ENCODE data around the gene FOXS1. TPM values are rescaled to one million over a fixed set of nuclear protein-coding genes. Genes with fewer than 3 reads are reported as not detected.

Gene FOXS1
- total RNA-seq, 1 experiment from 2014 or later, result 6.3 TPM

DNA sequence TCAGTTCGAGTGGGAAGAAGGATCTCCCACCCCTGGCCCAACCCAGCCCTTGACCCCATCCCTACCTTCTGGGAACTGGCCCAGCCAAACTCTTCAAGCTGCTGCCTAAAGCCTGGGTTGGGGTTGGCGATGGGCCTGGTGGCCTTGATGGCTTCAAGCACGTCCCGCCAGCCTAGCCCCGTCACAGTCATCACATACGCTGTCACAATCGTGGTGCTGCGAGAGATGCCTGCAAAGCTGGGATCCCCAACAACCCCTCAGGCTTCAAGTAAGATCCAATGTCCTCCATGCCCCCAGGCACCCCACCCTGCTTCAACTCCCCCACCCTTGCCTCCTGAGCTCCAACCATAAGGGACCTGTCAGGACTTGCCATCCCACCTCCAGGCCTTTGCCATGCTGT lies 17.1 kb upstream of the FOXS1 start:
- H3K27ac ChIP-seq (ENCODE audit: low read length), result no peak overlapping the region
- no peak for TF ChIP-seq SIN3A (IDR thresholded peaks at IDR 0.05; ENCODE audit: borderline replicate concordance, insufficient read depth, low read depth, low read length)
- no peak for TF ChIP-seq TCF7L2 (IDR thresholded peaks at IDR 0.05; ENCODE audit: low read depth, low read length)
- TF ChIP-seq, protein P1, sequence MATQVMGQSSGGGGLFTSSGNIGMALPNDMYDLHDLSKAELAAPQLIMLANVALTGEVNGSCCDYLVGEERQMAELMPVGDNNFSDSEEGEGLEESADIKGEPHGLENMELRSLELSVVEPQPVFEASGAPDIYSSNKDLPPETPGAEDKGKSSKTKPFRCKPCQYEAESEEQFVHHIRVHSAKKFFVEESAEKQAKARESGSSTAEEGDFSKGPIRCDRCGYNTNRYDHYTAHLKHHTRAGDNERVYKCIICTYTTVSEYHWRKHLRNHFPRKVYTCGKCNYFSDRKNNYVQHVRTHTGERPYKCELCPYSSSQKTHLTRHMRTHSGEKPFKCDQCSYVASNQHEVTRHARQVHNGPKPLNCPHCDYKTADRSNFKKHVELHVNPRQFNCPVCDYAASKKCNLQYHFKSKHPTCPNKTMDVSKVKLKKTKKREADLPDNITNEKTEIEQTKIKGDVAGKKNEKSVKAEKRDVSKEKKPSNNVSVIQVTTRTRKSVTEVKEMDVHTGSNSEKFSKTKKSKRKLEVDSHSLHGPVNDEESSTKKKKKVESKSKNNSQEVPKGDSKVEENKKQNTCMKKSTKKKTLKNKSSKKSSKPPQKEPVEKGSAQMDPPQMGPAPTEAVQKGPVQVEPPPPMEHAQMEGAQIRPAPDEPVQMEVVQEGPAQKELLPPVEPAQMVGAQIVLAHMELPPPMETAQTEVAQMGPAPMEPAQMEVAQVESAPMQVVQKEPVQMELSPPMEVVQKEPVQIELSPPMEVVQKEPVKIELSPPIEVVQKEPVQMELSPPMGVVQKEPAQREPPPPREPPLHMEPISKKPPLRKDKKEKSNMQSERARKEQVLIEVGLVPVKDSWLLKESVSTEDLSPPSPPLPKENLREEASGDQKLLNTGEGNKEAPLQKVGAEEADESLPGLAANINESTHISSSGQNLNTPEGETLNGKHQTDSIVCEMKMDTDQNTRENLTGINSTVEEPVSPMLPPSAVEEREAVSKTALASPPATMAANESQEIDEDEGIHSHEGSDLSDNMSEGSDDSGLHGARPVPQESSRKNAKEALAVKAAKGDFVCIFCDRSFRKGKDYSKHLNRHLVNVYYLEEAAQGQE (IDR thresholded peaks at IDR 0.05; ENCODE audit: insufficient read depth in 1 of 2, low read depth in 2 of 2, low read length in 1 of 2), result no peak
- no peak for TF ChIP-seq POLR2AphosphoS5 (IDR thresholded peaks at IDR 0.05; ENCODE audit: low read depth, low read length)
- TF ChIP-seq, protein P2, sequence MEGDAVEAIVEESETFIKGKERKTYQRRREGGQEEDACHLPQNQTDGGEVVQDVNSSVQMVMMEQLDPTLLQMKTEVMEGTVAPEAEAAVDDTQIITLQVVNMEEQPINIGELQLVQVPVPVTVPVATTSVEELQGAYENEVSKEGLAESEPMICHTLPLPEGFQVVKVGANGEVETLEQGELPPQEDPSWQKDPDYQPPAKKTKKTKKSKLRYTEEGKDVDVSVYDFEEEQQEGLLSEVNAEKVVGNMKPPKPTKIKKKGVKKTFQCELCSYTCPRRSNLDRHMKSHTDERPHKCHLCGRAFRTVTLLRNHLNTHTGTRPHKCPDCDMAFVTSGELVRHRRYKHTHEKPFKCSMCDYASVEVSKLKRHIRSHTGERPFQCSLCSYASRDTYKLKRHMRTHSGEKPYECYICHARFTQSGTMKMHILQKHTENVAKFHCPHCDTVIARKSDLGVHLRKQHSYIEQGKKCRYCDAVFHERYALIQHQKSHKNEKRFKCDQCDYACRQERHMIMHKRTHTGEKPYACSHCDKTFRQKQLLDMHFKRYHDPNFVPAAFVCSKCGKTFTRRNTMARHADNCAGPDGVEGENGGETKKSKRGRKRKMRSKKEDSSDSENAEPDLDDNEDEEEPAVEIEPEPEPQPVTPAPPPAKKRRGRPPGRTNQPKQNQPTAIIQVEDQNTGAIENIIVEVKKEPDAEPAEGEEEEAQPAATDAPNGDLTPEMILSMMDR (IDR thresholded peaks at IDR 0.05), result no peak
- in situ Hi-C loops (cut with HindIII; ENCODE audit: low pct_unique_long_range_greater_than_20kb, low sequenced_read_pairs), result no loop called here
- H3K36me3 ChIP-seq (ENCODE audit: control insufficient read depth, insufficient read depth, low read length), result no peaks in the 10 kb centered on the region
- H3K4me1 ChIP-seq (ENCODE audit: control insufficient read depth, insufficient read depth, low read length), result peaks cover 18% of the 10 kb centered on the region
- CTCF ChIA-PET, result interaction anchor here (1.2 kb wide), 1 partner anchor 10 kb away, joined by 3 read pairs; no protein-coding TSS in a partner anchor
- no peaks in the 10 kb centered on the region for H3K27me3 ChIP-seq (ENCODE audit: control insufficient read depth, insufficient read depth, low read length)
- intact Hi-C loops (cut with micrococcal nuclease; ENCODE audit: unreplicated experiment), result no loop called here
- no peak overlapping the region for H3K4me3 ChIP-seq (ENCODE audit: low read depth in 2 of 2, low read length in 2 of 2)
- ATAC-seq (no peak), DNase-seq (ENCODE audit: low read depth, low spot score) (no peak)
- H3K9me3 ChIP-seq (ENCODE audit: control insufficient read depth, insufficient read depth, low read depth, low read length), result no peaks in the 10 kb centered on the region
- no TSS peak for BruUV-seq (replicated peaks)
- POLR2A ChIA-PET, result interaction anchor here (0.9 kb wide), 1 partner anchor 229 kb away, joined by 4 read pairs; no protein-coding TSS in a partner anchor

DNA sequence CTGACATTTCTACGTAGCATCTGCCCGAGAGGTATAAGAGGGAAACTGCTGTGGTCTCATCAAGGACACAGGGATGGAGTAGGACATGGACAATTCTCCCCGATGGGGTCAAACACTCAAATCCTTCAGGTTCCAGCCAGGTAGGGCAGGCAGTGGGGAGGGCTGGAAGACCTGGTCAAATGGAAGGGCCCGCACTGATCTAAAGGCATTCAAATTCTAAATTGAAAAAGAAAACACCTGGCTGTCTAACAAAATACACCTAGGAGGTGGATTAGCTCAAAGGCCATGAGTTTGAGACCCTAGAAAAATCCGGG lies 16.7 kb upstream of the FOXS1 start:
- Histone ChIP-seq H3K9me3 (ENCODE audit: control insufficient read depth, insufficient read depth, low read depth, low read length) (no peaks in the 10 kb centered on the region), H3K4me1 (ENCODE audit: control insufficient read depth, insufficient read depth, low read length) (peaks cover 18% of the 10 kb centered on the region), H3K4me3 (ENCODE audit: low read depth in 2 of 2, low read length in 2 of 2) (peak overlapping the region; percentile 49 to 71), H3K27me3 (ENCODE audit: control insufficient read depth, insufficient read depth, low read length) (no peaks in the 10 kb centered on the region), H3K27ac (ENCODE audit: low read length) (peak overlapping the region; percentile 55), H3K36me3 (ENCODE audit: control insufficient read depth, insufficient read depth, low read length) (no peaks in the 10 kb centered on the region)
- intact Hi-C loops (cut with micrococcal nuclease; ENCODE audit: unreplicated experiment) (no loop called here), in situ Hi-C loops (cut with HindIII; ENCODE audit: low pct_unique_long_range_greater_than_20kb, low sequenced_read_pairs) (no loop called here)
- POLR2A ChIA-PET, result interaction anchor here (0.5 to 0.6 kb wide), 2 partner anchors 9 to 80 kb away, joined by 3 read pairs; no protein-coding TSS in a partner anchor
- ATAC-seq (no peak), DNase-seq (ENCODE audit: low read depth, low spot score) (no peak)
- CTCF ChIA-PET, result no interaction called here
- no TSS peak for BruUV-seq (replicated peaks)
- no peak for TF ChIP-seq POLR2AphosphoS5 (IDR thresholded peaks at IDR 0.05; ENCODE audit: low read depth, low read length)
- TF ChIP-seq, protein P1 (IDR thresholded peaks at IDR 0.05; ENCODE audit: insufficient read depth in 1 of 2, low read depth in 2 of 2, low read length in 1 of 2), result no peak
- no peak for TF ChIP-seq SIN3A (IDR thresholded peaks at IDR 0.05; ENCODE audit: borderline replicate concordance, insufficient read depth, low read depth, low read length)
- TF ChIP-seq, protein P2 (IDR thresholded peaks at IDR 0.05), result no peak
- TF ChIP-seq TCF7L2 (IDR thresholded peaks at IDR 0.05; ENCODE audit: low read depth, low read length), result no peak

Measured in Panc1 (cell line).